CD4-positive, alpha-beta memory T cell (primary cell): ENCODE data around the gene ARL15. TPM values are rescaled to one million over a fixed set of nuclear protein-coding genes. Genes with fewer than 3 reads are reported as not detected.
"Not testable (repeated sequence)": the region's sequence is repeated elsewhere in the genome, so short reads cannot be mapped to it uniquely, and the experiment has no call there.

Source experiments
- CTCF ChIA-PET: fragments of 350-600 bp; sonication (Branson Sonifier 250); formaldehyde crosslinking; loops from one replicate; lab custom pipeline; 2021; ENCODE audit warnings: inconsistent platforms; ENCODE audit not compliant: partially characterized antibody; lab: Charles Lee
- POLR2A ChIA-PET: fragments of 350-600 bp; sonication (Branson Sonifier 250); formaldehyde crosslinking; loops from one replicate; lab custom pipeline; 2021; ENCODE audit not compliant: partially characterized antibody; lab: Charles Lee
- DNase-seq, 5 donors: peaks; one replicate each; pipeline versions ENCODE4 v3.0.0 to v3.0.0-alpha.2; 2020 to 2022; ENCODE audit warnings: mixed read lengths in 1 of 5
- H3K27ac ChIP-seq: one replicate; pipeline ENCODE4 v1.7.0; 2013; ENCODE audit warnings: low read depth, low read length
- H3K27me3 ChIP-seq: 2 replicates; pipeline ENCODE4 v1.7.0; 2013; ENCODE audit warnings: mild to moderate bottlenecking, low read length, moderate library complexity; ENCODE audit not compliant: insufficient read depth
- H3K36me3 ChIP-seq: 2 replicates; pipeline ENCODE4 v1.7.0; 2013; ENCODE audit warnings: mild to moderate bottlenecking, low read length, moderate library complexity; ENCODE audit not compliant: insufficient read depth
- H3K4me1 ChIP-seq: 2 replicates; pipeline ENCODE4 v1.7.0; 2013; ENCODE audit warnings: mild to moderate bottlenecking, low read length, moderate library complexity; ENCODE audit not compliant: insufficient read depth
- H3K4me3 ChIP-seq, 2 donors: one replicate each; pipeline ENCODE4 v1.7.0; 2013; ENCODE audit warnings: low read length in 2 of 2, mild to moderate bottlenecking in 1 of 2
- H3K9me3 ChIP-seq, 2 donors: one replicate each; pipeline ENCODE4 v1.7.0; 2013; ENCODE audit warnings: low read length in 2 of 2, control low read depth in 1 of 2; ENCODE audit not compliant: control insufficient read depth in 1 of 2
- H3K27ac Mint-ChIP-seq, 7 donors: one replicate each; pipeline ENCODE4 v1.8.0; 2020 to 2021; ENCODE audit warnings: mixed read lengths in 7 of 7, mild to moderate bottlenecking in 6 of 7, inconsistent platforms in 3 of 7, moderate library complexity in 3 of 7
- H3K27me3 Mint-ChIP-seq, 2 donors: one replicate each; pipeline ENCODE4 v1.8.0; 2020 to 2021; ENCODE audit warnings: mixed read lengths in 2 of 2
- H3K36me3 Mint-ChIP-seq, 2 donors: one replicate each; pipeline ENCODE4 v1.8.0; 2020 to 2021; ENCODE audit warnings: mixed read lengths in 2 of 2, inconsistent platforms in 1 of 2, mild to moderate bottlenecking in 1 of 2
- H3K4me1 Mint-ChIP-seq, 4 donors: one replicate each; pipeline ENCODE4 v1.8.0; 2020 to 2021; ENCODE audit warnings: mixed read lengths in 4 of 4, mild to moderate bottlenecking in 1 of 4
- H3K4me3 Mint-ChIP-seq, 8 donors: one replicate each; pipeline ENCODE4 v1.8.0; 2020 to 2021; ENCODE audit warnings: mixed read lengths in 8 of 8, mild to moderate bottlenecking in 7 of 8, moderate library complexity in 6 of 8, inconsistent platforms in 3 of 8
- H3K9me3 Mint-ChIP-seq, 8 donors: one replicate each; pipeline ENCODE4 v1.8.0; 2020 to 2021; ENCODE audit warnings: mixed read lengths in 8 of 8, mild to moderate bottlenecking in 5 of 8, inconsistent platforms in 3 of 8, moderate library complexity in 1 of 8
- intact Hi-C: fragments of 100-400 bp; cut with micrococcal nuclease; formaldehyde crosslinking; loops from one replicate; pipeline ENCODE4 v1.15.1; 2023
- polyA plus RNA-seq, 2 donors: library from polyadenylated mRNA; unstranded; fragments of 300-500 nt; fragmentation: Illumina TruSeq; gene quantifications; one replicate each; pipeline ENCODE4 v1.2.3, GENCODE V29; 2021
- total RNA-seq, 2 experiments: library from RNA; stranded (reverse); gene quantifications; one replicate each; pipeline ENCODE4 v1.2.3, GENCODE V29; 2021

ARL15 gene
- total and polyA plus RNA-seq, 4 experiments from 2014 or later, result 14.0 to 29.8 (median 14.7) TPM

DNA sequence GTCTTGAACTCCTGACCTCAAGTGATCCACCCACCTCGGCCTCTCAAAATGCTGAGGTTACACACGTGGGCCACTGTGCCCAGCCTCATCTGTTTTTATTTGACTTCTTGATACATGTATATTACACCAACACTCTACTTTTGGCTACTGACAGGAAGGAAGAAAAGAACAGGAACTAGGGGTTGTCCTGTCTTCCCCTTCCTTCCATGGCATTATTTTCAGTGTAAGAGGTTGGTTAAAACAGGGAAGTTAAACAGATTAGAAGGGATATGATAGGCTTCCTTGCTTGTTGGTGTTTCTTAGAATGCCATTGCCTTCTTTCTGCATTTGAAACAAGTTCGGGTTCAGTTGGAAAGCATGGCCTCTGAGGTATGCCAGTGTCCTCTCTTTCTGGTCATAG, 437.1 kb downstream of the ARL15 start:
- no peaks in the 10 kb centered on the region for H3K4me1 Mint-ChIP-seq
- intact Hi-C loops, result no loop called here

DNA sequence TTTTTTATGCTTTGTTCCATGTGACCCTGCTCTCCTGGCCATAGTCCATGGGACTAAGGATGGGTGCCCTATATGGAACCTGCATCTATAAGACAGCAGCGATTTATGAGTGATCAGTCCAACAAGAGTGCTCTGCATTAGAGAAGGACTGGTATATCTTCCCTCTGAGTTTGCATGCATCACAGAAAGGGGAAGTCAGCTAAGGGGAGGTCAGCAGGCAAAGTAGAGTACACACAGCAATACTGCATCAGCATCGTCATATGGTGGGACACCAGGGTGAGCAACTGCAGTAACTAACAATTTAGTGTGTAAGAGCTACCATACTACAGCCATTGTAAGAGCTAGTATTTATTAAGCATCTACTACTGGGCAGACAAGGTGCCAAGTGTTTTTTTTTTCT, 438.6 kb downstream of the ARL15 start:
- H3K27ac Mint-ChIP-seq, result no peak overlapping the region
- no peaks in the 10 kb centered on the region for H3K4me1 ChIP-seq
- POLR2A ChIA-PET, result no interaction called here
- CTCF ChIA-PET, result no interaction called here
- no peaks in the 10 kb centered on the region for H3K9me3 ChIP-seq
- H3K9me3 Mint-ChIP-seq, result peaks cover 0 to 8% (median under 1%) of the 10 kb centered on the region in 8 donors
- no peak for DNase-seq
- H3K4me3 ChIP-seq, result no peak overlapping the region
- intact Hi-C loops, result no loop called here
- H3K4me3 Mint-ChIP-seq, result no peak overlapping the region
- no peaks in the 10 kb centered on the region for H3K4me1 Mint-ChIP-seq
- H3K36me3 Mint-ChIP-seq, result no peaks in the 10 kb centered on the region
- peaks cover 2 to 6% of the 10 kb centered on the region in 2 donors for H3K27me3 Mint-ChIP-seq
- H3K36me3 ChIP-seq, result no peaks in the 10 kb centered on the region
- no peak overlapping the region for H3K27ac ChIP-seq
- H3K27me3 ChIP-seq, result no peaks in the 10 kb centered on the region

More for the DNA sequence above, 437.1 kb downstream of the ARL15 start:
- Histone ChIP-seq H3K27ac (no peak overlapping the region), H3K4me1 (no peaks in the 10 kb centered on the region), H3K36me3 (no peaks in the 10 kb centered on the region), H3K9me3 (no peaks in the 10 kb centered on the region), H3K4me3 (no peak overlapping the region), H3K27me3 (no peaks in the 10 kb centered on the region)
- POLR2A ChIA-PET, result no interaction called here
- H3K27me3 Mint-ChIP-seq, result peaks cover 0 to 4% of the 10 kb centered on the region in 2 donors
- H3K36me3 Mint-ChIP-seq, result no peaks in the 10 kb centered on the region
- H3K27ac Mint-ChIP-seq, result no peak overlapping the region
- CTCF ChIA-PET, result no interaction called here
- DNase-seq, result no peak
- H3K9me3 Mint-ChIP-seq, result peaks cover 0 to 8% (median under 1%) of the 10 kb centered on the region in 8 donors
- H3K4me3 Mint-ChIP-seq, result peak overlapping the region in 1 of 8 donors; percentile 9

DNA sequence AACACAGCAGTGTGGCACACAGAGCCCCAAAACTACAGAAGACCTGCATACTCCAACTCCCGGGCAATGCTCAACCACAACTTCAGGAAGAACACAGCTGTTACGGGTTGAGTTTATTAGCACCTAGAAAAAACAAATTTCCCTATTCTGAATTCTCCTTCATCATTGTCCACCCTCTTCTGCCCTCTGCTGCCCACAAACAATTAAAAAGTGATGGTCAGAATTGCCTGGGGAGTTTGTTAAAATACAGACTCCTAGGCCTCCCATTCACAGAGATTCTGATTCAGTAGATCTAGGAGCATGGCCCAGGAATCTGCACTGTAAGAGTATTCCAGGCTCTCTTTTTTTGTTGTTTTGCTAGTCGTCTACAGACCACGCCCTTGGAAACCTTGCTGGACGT, 439.3 kb downstream of the ARL15 start:
- no peak overlapping the region for H3K4me3 Mint-ChIP-seq
- H3K9me3 Mint-ChIP-seq, result peaks cover 0 to 8% (median under 1%) of the 10 kb centered on the region in 8 donors
- ChIA-PET CTCF (no interaction called here), POLR2A (no interaction called here)
- H3K4me1 ChIP-seq, result no peaks in the 10 kb centered on the region
- H3K36me3 Mint-ChIP-seq, result no peaks in the 10 kb centered on the region
- no peaks in the 10 kb centered on the region for H3K36me3 ChIP-seq
- H3K9me3 ChIP-seq, result no peaks in the 10 kb centered on the region
- no peaks in the 10 kb centered on the region for H3K4me1 Mint-ChIP-seq
- H3K4me3 ChIP-seq, result no peak overlapping the region
- peaks cover 3 to 8% of the 10 kb centered on the region in 2 donors for H3K27me3 Mint-ChIP-seq
- no peaks in the 10 kb centered on the region for H3K27me3 ChIP-seq
- DNase-seq, result no peak
- H3K27ac Mint-ChIP-seq, result no peak overlapping the region
- no peak overlapping the region for H3K27ac ChIP-seq
- intact Hi-C loops, result no loop called here

DNA sequence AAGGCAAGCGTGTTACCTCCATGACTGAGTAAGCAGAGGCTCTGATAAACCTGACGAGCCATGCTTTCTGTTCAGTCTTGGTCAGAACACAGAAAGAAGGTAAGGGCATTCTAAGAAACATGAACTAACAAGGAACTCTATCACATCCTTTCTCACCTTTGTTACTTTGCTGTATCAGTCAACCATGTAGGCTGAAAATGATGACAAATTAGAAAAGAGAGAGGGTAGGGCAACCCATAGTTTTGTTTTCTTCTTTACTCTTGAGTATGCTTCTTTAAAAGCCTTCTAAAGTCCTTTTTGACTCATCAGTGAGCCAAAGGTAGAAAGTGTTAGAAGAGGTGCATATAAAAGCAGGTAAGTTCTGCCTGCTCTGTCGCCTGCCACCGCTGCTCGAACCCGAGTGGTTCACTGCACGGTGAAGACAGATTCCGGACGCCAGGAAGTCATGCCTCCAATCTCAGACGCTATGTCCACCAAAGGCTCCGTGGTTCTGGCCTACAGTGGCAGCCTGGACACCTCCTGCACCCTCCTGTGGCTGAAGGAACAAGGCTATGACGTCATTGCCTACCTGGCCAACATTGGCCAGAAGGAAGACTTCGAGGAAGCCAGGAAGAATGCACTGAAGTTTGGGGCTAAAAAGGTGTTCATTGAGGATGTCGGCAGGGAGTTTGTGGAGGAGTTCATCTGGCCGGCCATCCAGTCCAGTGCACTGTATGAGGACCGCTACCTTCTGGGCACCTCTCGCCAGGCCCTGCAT, 451.5 kb downstream of the ARL15 start:
- Mint-ChIP-seq H3K4me3 (peak overlapping the region in 1 of 8 donors; percentile 33), H3K9me3 (peaks cover 0 to 15% (median 9%) of the 10 kb centered on the region in 8 donors), H3K27me3 (peaks cover 0 to 3% of the 10 kb centered on the region in 2 donors), H3K4me1 (no peaks in the 10 kb centered on the region), H3K27ac (no peak overlapping the region), H3K36me3 (no peaks in the 10 kb centered on the region)
- Histone ChIP-seq H3K4me3 (no peak overlapping the region), H3K27ac (no peak overlapping the region), H3K9me3 (no peaks in the 10 kb centered on the region), H3K4me1 (no peaks in the 10 kb centered on the region), H3K36me3 (no peaks in the 10 kb centered on the region), H3K27me3 (no peaks in the 10 kb centered on the region)
- intact Hi-C loops, result no loop called here
- ChIA-PET CTCF (no interaction called here), POLR2A (no interaction called here)
- DNase-seq, result no peak

- Histone ChIP-seq H3K9me3 (no peaks in the 10 kb centered on the region), H3K36me3 (no peaks in the 10 kb centered on the region), H3K4me3 (no peak overlapping the region), H3K4me1 (no peaks in the 10 kb centered on the region), H3K27me3 (no peaks in the 10 kb centered on the region), H3K27ac (no peak overlapping the region)
- Mint-ChIP-seq H3K27me3 (peaks cover 0 to 3% of the 10 kb centered on the region in 2 donors), H3K9me3 (peaks cover 3 to 33% (median 15%) of the 10 kb centered on the region in 8 donors), H3K4me1 (no peaks in the 10 kb centered on the region), H3K36me3 (no peaks in the 10 kb centered on the region), H3K27ac (no peak overlapping the region), H3K4me3 (no peak overlapping the region)
- intact Hi-C loops, result no loop called here
- CTCF ChIA-PET, result no interaction called here
- POLR2A ChIA-PET, result no interaction called here
- no peak for DNase-seq
Measured at GRCh38 chr5:53856506-53856905, 453.9 kb downstream of the ARL15 start.

DNA sequence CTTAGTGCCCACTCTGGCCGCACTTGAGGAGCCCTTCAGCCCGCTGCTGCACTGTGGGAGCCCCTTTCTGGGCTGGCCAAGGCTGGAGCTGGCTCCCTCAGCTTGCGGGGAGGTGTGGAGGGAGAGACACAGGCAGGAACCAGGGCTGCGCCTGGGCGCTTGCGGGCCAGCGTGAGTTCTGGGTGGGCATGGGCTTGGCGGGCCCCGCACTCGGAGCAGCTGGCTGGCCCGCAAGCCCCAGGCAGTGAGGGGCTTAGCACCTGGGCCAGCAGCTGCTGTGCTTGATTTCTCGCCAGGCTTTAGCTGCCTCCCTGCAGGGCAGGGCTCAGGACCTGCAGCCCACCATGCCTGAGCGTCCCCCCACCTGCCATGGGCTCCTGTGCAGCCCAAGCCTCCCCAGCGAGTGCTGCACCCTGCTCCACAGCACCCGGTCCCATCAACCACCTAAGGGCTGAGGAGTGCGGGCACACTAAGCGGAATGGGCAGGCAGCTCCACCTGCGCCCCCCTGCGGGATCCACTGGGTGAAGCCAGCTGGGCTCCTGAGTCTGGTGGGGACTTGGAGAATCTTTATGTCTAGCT, 473.4 kb downstream of the ARL15 start:
- H3K4me3 ChIP-seq, H3K4me1 Mint-ChIP-seq, DNase-seq, H3K27me3 ChIP-seq, H3K27ac Mint-ChIP-seq, intact Hi-C loops, H3K27me3 Mint-ChIP-seq, H3K36me3 Mint-ChIP-seq, H3K36me3 ChIP-seq, POLR2A ChIA-PET, H3K27ac ChIP-seq, H3K4me3 Mint-ChIP-seq, H3K4me1 ChIP-seq, H3K9me3 ChIP-seq: not testable (repeated sequence)
- peaks cover 0 to 27% (median 16%) of the 10 kb centered on the region in 8 donors for H3K9me3 Mint-ChIP-seq
- CTCF ChIA-PET, result interaction anchor here (1.0 kb wide), 1 partner anchor 21 kb away, joined by 3 read pairs; no protein-coding TSS in a partner anchor

- no peak overlapping the region for H3K27ac Mint-ChIP-seq
- H3K36me3 Mint-ChIP-seq, result no peaks in the 10 kb centered on the region
- POLR2A ChIA-PET, result no interaction called here
- Histone ChIP-seq H3K27ac (no peak overlapping the region), H3K4me1 (no peaks in the 10 kb centered on the region), H3K4me3 (no peak overlapping the region), H3K9me3 (no peaks in the 10 kb centered on the region), H3K27me3 (no peaks in the 10 kb centered on the region), H3K36me3 (no peaks in the 10 kb centered on the region)
- H3K4me1 Mint-ChIP-seq, result no peaks in the 10 kb centered on the region
- H3K9me3 Mint-ChIP-seq, result peaks cover 0 to 23% (median 5%) of the 10 kb centered on the region in 8 donors
- DNase-seq, result no peak
- H3K27me3 Mint-ChIP-seq, result peaks cover 0 to 1% of the 10 kb centered on the region in 2 donors
- intact Hi-C loops, result no loop called here
- CTCF ChIA-PET, result no interaction called here
- H3K4me3 Mint-ChIP-seq, result no peak overlapping the region
Measured at GRCh38 chr5:53834500-53834899, 475.9 kb downstream of the ARL15 start.
